ENCODE measurements around the gene RAD51B.

The RAD51B gene

GRCh38 chr14:68440820-68441219 lies 621.2 kb downstream of the RAD51B start:
- H3K9me3 ChIP-seq (ENCODE audit: control insufficient read depth, insufficient read depth, low read depth, low read length), result no peaks in the 10 kb centered on the region
- POLR2A ChIA-PET, result no interaction called here
- TF ChIP-seq ZNF140 (tag by site-specific recombination; IDR thresholded peaks at IDR 0.05) (no peak), CTCF (tag by site-specific recombination; IDR thresholded peaks at IDR 0.05) (no peak), ZNF561 (tag by site-specific recombination; IDR thresholded peaks at IDR 0.05; ENCODE audit: borderline replicate concordance) (no peak), ZNF221 (tag by site-specific recombination; IDR thresholded peaks at IDR 0.05; ENCODE audit: borderline replicate concordance) (no peak), ZBTB48 (tag by site-specific recombination; IDR thresholded peaks at IDR 0.05) (no peak), ZXDB (tag by site-specific recombination; IDR thresholded peaks at IDR 0.05) (no peak), ZNF121 (tag by site-specific recombination; IDR thresholded peaks at IDR 0.05) (no peak), SETDB1 (IDR thresholded peaks at IDR 0.05; ENCODE audit: insufficient read length, low read length) (no peak), SALL2 (tag by site-specific recombination; IDR thresholded peaks at IDR 0.05; ENCODE audit: borderline replicate concordance) (no peak), ZNF707 (tag by site-specific recombination; IDR thresholded peaks at IDR 0.05) (no peak), ZNF777 (tag by site-specific recombination; IDR thresholded peaks at IDR 0.05; ENCODE audit: borderline replicate concordance) (no peak), ZBTB20 (tag by site-specific recombination; IDR thresholded peaks at IDR 0.05) (no peak), ZNF23 (tag by site-specific recombination; IDR thresholded peaks at IDR 0.05; ENCODE audit: borderline replicate concordance) (no peak), ZNF785 (tag by site-specific recombination; IDR thresholded peaks at IDR 0.05) (no peak), SCRT2 (tag by site-specific recombination; IDR thresholded peaks at IDR 0.05) (no peak), ZNF248 (tag by site-specific recombination; IDR thresholded peaks at IDR 0.05) (no peak), ZNF658 (tag by site-specific recombination; IDR thresholded peaks at IDR 0.05) (no peak), ZNF157 (tag by site-specific recombination; IDR thresholded peaks at IDR 0.05) (no peak), KLF1 (tag by site-specific recombination; IDR thresholded peaks at IDR 0.05) (no peak)
- TF ChIP-seq, protein P1, sequence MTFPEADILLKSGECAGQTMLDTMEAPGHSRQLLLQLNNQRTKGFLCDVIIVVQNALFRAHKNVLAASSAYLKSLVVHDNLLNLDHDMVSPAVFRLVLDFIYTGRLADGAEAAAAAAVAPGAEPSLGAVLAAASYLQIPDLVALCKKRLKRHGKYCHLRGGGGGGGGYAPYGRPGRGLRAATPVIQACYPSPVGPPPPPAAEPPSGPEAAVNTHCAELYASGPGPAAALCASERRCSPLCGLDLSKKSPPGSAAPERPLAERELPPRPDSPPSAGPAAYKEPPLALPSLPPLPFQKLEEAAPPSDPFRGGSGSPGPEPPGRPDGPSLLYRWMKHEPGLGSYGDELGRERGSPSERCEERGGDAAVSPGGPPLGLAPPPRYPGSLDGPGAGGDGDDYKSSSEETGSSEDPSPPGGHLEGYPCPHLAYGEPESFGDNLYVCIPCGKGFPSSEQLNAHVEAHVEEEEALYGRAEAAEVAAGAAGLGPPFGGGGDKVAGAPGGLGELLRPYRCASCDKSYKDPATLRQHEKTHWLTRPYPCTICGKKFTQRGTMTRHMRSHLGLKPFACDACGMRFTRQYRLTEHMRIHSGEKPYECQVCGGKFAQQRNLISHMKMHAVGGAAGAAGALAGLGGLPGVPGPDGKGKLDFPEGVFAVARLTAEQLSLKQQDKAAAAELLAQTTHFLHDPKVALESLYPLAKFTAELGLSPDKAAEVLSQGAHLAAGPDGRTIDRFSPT (tag by site-specific recombination; IDR thresholded peaks at IDR 0.05), result no peak
- no peak overlapping the region for H3K27ac ChIP-seq (ENCODE audit: extremely low read depth, low read depth, low read length)
- H3K36me3 ChIP-seq (ENCODE audit: control insufficient read depth in 2 of 2, insufficient read depth in 1 of 2, low read length in 2 of 2), result no peaks in the 10 kb centered on the region
- H3K4me1 ChIP-seq (ENCODE audit: control insufficient read depth, insufficient read depth, low read length), result no peaks in the 10 kb centered on the region
- H3K4me3 ChIP-seq (ENCODE audit: low read depth, low read length), result no peak overlapping the region
- CTCF ChIA-PET, result no interaction called here

- Histone ChIP-seq H3K4me3 (ENCODE audit: low read depth, low read length) (no peak overlapping the region), H3K27ac (ENCODE audit: extremely low read depth, low read depth, low read length) (no peak overlapping the region), H3K4me1 (ENCODE audit: control insufficient read depth, insufficient read depth, low read length) (no peaks in the 10 kb centered on the region), H3K36me3 (ENCODE audit: control insufficient read depth in 2 of 2, insufficient read depth in 1 of 2, low read length in 2 of 2) (no peaks in the 10 kb centered on the region), H3K9me3 (ENCODE audit: control insufficient read depth, insufficient read depth, low read depth, low read length) (no peaks in the 10 kb centered on the region)
- ChIA-PET POLR2A (no interaction called here), CTCF (interaction anchor here (0.6 kb wide), 1 partner anchor 12 kb away, joined by 3 read pairs; no protein-coding TSS in a partner anchor)
- no peak for TF ChIP-seq ZNF791 (tag by site-specific recombination; IDR thresholded peaks at IDR 0.05)
- TF ChIP-seq ZNF140 (tag by site-specific recombination; IDR thresholded peaks at IDR 0.05), result no peak
- TF ChIP-seq ZNF433 (tag by site-specific recombination; IDR thresholded peaks at IDR 0.05; ENCODE audit: low read depth), result no peak
- no peak for TF ChIP-seq ZNF768 (tag by site-specific recombination; IDR thresholded peaks at IDR 0.05)
- TF ChIP-seq ZFP37 (tag by site-specific recombination; IDR thresholded peaks at IDR 0.05), result no peak
- TF ChIP-seq ZNF501 (tag by site-specific recombination; IDR thresholded peaks at IDR 0.05), result no peak
- TF ChIP-seq MZF1 (tag by site-specific recombination; IDR thresholded peaks at IDR 0.05; ENCODE audit: borderline replicate concordance), result no peak
- TF ChIP-seq ZNF148 (tag by site-specific recombination; IDR thresholded peaks at IDR 0.05; ENCODE audit: borderline replicate concordance), result no peak
- no peak for TF ChIP-seq ZNF830 (tag by site-specific recombination; IDR thresholded peaks at IDR 0.05; ENCODE audit: low read depth)
- TF ChIP-seq YY2 (tag by site-specific recombination; IDR thresholded peaks at IDR 0.05), result no peak
- TF ChIP-seq ZBTB1 (tag by site-specific recombination; IDR thresholded peaks at IDR 0.05), result no peak
- TF ChIP-seq ZNF549 (tag by site-specific recombination; IDR thresholded peaks at IDR 0.05), result no peak
These were observed 622.0 kb downstream of the RAD51B start for GRCh38 chr14:68441542-68441941.

Data from HEK293 (cell line).